GM12878 (cell line): ENCODE measurements around the gene UNC13A. TPM values are rescaled to one million over a fixed set of nuclear protein-coding genes. Genes with fewer than 3 reads are reported as not detected.
A peak's percentile ranks its signal among the peaks of the same experiment; 100 is the strongest.

ENCODE experiments used
- CREM ChIP-seq: IDR thresholded peaks from 2 replicates; pipeline ENCODE4 v1.6.1; 2014; ENCODE audit warnings: antibody characterized with exemption, low read depth
- EGR1 ChIP-seq, 2 experiments: IDR thresholded peaks; 1 replicate in 1 of 2; 2 replicates in 1 of 2; pipeline ENCODE4 v1.6.1; 2011 to 2012; ENCODE audit warnings: low read depth in 2 of 2, low read length in 2 of 2, borderline replicate concordance in 1 of 2, mild to moderate bottlenecking in 1 of 2, moderate library complexity in 1 of 2
- JUND ChIP-seq: IDR thresholded peaks from 2 replicates; pipeline ENCODE4 v1.6.1; 2012; ENCODE audit warnings: low read depth, mild to moderate bottlenecking, low read length, improper control_type of control experiment, moderate library complexity
- MEF2A ChIP-seq: IDR thresholded peaks from 2 replicates; pipeline ENCODE4 v1.6.1; 2011; ENCODE audit warnings: low read depth, mild to moderate bottlenecking, low read length, moderate library complexity; ENCODE audit not compliant: insufficient read depth
- MEF2B ChIP-seq: fragments of 450-650 bp; IDR thresholded peaks from 2 replicates; pipeline ENCODE4 v1.6.1; 2018; ENCODE audit warnings: mild to moderate bottlenecking, moderate library complexity; ENCODE audit not compliant: partially characterized antibody, poor library complexity, severe bottlenecking
- NFYA ChIP-seq: IDR thresholded peaks from 2 replicates; pipeline ENCODE4 v1.6.1; 2011; ENCODE audit warnings: low read depth, mild to moderate bottlenecking, low read length, improper control_type of control experiment, borderline replicate concordance
- NR2C2 ChIP-seq: IDR thresholded peaks from 2 replicates; pipeline ENCODE4 v1.6.1; 2011; ENCODE audit warnings: borderline replicate concordance, low read depth; ENCODE audit not compliant: control insufficient read depth, insufficient read length
- SPI1 ChIP-seq: IDR thresholded peaks from 2 replicates; pipeline ENCODE4 v1.6.1; 2011; ENCODE audit warnings: low read depth, mild to moderate bottlenecking, low read length, moderate library complexity, borderline replicate concordance; ENCODE audit not compliant: insufficient read depth
- TCF3 ChIP-seq: IDR thresholded peaks from 2 replicates; pipeline ENCODE4 v1.6.1; 2012; ENCODE audit warnings: low read depth, mild to moderate bottlenecking, low read length, borderline replicate concordance; ENCODE audit not compliant: insufficient read depth
- YBX1 ChIP-seq: fragments of 450-650 bp; IDR thresholded peaks from 2 replicates; pipeline ENCODE4 v1.6.1; 2016; ENCODE audit warnings: antibody characterized with exemption
- polyA plus RNA-seq, 11 experiments: library from polyadenylated mRNA; depleted of rRNA in 4 of 11; unstranded in 6 of 11; stranded (reverse) in 5 of 11; fragments of >200 nt; fragmentation: Nextera tagmentation in 4 of 11; fragmentation: Illumina TruSeq in 1 of 11; extraction: Ambion mirVana in 4 of 11; extraction: Trizol in 1 of 11; gene quantifications; 1 replicate in 1 of 11; 2 replicates in 10 of 11; pipeline versions ENCODE4 v1.2.1 to v1.2.3, GENCODE V29; 2011 to 2016; ENCODE audit warnings: inconsistent platforms in 2 of 11, missing spikeins in 2 of 11, low read depth in 1 of 11
- total RNA-seq, 4 experiments: library from RNA; depleted of rRNA in 3 of 4; stranded (reverse); fragments of >200 nt in 3 of 4; fragmentation: Illumina TruSeq in 1 of 4; extraction: Trizol in 1 of 4; gene quantifications; 2 replicates each; pipeline versions ENCODE4 v1.2.1 to v1.2.3, GENCODE V29; 2013 to 2021
- TF ChIP-seq, protein P1 (sequence below): IDR thresholded peaks from 2 replicates; pipeline ENCODE4 v1.6.1; 2011; ENCODE audit warnings: low read depth, low read length, improper control_type of control experiment, borderline replicate concordance
- TF ChIP-seq, protein P2 (sequence below): fragments of 450-650 bp; IDR thresholded peaks from 2 replicates; pipeline ENCODE4 v1.6.1; 2018; ENCODE audit warnings: mild to moderate bottlenecking, low read depth, moderate library complexity; ENCODE audit not compliant: partially characterized antibody
- TF ChIP-seq, protein P3 (sequence below): fragments of 450-650 bp; IDR thresholded peaks from 2 replicates; pipeline ENCODE4 v1.6.1; 2016; ENCODE audit warnings: mild to moderate bottlenecking, moderate library complexity, borderline replicate concordance
- TF ChIP-seq, protein P4 (sequence below): fragments of 150-350 bp; IDR thresholded peaks from 2 replicates; pipeline ENCODE4 v1.6.1; 2014; ENCODE audit warnings: mild to moderate bottlenecking, low read depth, low read length
- TF ChIP-seq, protein P5 (sequence below): IDR thresholded peaks from 2 replicates; pipeline ENCODE4 v1.6.1; 2011; ENCODE audit warnings: low read depth, mild to moderate bottlenecking, low read length, moderate library complexity, borderline replicate concordance; ENCODE audit errors: extremely low read depth
- TF ChIP-seq, protein P6 (sequence below): fragments of 450-650 bp; IDR thresholded peaks from 2 replicates; pipeline ENCODE4 v1.6.1; 2016; ENCODE audit warnings: mild to moderate bottlenecking

UNC13A gene
- total and polyA plus RNA-seq, 10 of the 15 experiments (the other 5 are each of a cell fraction or from before 2014, with no cell fraction given): under 0.01 to 0.23 (median 0.13) TPM; not detected in 1

DNA sequence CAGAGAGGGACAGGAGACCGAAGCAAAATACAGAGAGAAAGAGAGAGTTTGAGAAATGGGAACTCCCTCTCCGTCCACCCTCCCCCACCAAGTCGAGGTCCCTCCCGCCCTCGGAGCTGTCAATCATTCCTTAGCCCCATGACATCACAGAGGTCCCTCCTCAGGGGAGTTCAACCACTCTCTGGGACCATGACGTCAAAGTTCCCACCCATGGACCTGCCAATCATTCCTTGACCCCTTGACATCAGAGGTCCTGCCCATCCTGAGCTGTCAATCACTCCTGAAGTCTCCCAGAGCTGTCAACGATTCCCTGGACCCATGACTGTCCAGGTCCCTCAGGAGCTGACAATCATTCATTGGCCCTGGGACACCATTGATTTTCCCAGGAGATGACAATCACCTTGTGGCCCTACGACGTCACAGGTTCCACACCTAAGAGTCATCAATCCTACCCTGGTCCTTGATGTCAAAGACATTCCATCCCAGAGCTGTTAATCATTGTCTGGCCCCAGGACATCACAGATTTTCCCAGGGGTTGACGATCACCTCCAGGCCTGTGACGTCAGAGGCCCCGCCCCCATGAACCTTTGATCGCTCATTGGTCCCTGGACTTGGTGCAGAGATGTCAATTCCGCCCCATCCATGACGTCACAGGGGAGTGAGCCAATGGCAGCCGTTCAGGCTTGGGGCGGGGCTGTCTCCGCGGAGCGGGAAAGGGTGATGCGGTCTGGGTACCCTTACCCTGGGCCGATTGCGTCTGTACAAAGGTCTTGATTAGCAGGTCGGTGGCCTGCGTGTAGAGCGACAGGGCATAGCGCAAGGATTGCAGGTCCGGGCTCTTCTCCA is 71.0 kb downstream of the UNC13A start (continued):
- TF ChIP-seq, protein P1, sequence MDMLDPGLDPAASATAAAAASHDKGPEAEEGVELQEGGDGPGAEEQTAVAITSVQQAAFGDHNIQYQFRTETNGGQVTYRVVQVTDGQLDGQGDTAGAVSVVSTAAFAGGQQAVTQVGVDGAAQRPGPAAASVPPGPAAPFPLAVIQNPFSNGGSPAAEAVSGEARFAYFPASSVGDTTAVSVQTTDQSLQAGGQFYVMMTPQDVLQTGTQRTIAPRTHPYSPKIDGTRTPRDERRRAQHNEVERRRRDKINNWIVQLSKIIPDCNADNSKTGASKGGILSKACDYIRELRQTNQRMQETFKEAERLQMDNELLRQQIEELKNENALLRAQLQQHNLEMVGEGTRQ: no peak
- no peak for TF ChIP-seq TCF3
- TF ChIP-seq, protein P2, sequence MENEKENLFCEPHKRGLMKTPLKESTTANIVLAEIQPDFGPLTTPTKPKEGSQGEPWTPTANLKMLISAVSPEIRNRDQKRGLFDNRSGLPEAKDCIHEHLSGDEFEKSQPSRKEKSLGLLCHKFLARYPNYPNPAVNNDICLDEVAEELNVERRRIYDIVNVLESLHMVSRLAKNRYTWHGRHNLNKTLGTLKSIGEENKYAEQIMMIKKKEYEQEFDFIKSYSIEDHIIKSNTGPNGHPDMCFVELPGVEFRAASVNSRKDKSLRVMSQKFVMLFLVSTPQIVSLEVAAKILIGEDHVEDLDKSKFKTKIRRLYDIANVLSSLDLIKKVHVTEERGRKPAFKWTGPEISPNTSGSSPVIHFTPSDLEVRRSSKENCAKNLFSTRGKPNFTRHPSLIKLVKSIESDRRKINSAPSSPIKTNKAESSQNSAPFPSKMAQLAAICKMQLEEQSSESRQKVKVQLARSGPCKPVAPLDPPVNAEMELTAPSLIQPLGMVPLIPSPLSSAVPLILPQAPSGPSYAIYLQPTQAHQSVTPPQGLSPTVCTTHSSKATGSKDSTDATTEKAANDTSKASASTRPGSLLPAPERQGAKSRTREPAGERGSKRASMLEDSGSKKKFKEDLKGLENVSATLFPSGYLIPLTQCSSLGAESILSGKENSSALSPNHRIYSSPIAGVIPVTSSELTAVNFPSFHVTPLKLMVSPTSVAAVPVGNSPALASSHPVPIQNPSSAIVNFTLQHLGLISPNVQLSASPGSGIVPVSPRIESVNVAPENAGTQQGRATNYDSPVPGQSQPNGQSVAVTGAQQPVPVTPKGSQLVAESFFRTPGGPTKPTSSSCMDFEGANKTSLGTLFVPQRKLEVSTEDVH: no peak
- no peak for TF ChIP-seq NFYA
- TF ChIP-seq, protein P3, sequence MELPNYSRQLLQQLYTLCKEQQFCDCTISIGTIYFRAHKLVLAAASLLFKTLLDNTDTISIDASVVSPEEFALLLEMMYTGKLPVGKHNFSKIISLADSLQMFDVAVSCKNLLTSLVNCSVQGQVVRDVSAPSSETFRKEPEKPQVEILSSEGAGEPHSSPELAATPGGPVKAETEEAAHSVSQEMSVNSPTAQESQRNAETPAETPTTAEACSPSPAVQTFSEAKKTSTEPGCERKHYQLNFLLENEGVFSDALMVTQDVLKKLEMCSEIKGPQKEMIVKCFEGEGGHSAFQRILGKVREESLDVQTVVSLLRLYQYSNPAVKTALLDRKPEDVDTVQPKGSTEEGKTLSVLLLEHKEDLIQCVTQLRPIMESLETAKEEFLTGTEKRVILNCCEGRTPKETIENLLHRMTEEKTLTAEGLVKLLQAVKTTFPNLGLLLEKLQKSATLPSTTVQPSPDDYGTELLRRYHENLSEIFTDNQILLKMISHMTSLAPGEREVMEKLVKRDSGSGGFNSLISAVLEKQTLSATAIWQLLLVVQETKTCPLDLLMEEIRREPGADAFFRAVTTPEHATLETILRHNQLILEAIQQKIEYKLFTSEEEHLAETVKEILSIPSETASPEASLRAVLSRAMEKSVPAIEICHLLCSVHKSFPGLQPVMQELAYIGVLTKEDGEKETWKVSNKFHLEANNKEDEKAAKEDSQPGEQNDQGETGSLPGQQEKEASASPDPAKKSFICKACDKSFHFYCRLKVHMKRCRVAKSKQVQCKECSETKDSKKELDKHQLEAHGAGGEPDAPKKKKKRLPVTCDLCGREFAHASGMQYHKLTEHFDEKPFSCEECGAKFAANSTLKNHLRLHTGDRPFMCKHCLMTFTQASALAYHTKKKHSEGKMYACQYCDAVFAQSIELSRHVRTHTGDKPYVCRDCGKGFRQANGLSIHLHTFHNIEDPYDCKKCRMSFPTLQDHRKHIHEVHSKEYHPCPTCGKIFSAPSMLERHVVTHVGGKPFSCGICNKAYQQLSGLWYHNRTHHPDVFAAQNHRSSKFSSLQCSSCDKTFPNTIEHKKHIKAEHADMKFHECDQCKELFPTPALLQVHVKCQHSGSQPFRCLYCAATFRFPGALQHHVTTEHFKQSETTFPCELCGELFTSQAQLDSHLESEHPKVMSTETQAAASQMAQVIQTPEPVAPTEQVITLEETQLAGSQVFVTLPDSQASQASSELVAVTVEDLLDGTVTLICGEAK: no peak
- TF ChIP-seq EGR1 (IDR thresholded peaks at IDR 0.05; ENCODE audit: borderline replicate concordance in 1 of 2, low read depth in 2 of 2, low read length in 2 of 2): no peak
- no peak for TF ChIP-seq JUND
- TF ChIP-seq, protein P4, sequence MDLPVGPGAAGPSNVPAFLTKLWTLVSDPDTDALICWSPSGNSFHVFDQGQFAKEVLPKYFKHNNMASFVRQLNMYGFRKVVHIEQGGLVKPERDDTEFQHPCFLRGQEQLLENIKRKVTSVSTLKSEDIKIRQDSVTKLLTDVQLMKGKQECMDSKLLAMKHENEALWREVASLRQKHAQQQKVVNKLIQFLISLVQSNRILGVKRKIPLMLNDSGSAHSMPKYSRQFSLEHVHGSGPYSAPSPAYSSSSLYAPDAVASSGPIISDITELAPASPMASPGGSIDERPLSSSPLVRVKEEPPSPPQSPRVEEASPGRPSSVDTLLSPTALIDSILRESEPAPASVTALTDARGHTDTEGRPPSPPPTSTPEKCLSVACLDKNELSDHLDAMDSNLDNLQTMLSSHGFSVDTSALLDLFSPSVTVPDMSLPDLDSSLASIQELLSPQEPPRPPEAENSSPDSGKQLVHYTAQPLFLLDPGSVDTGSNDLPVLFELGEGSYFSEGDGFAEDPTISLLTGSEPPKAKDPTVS: no peak
- TF ChIP-seq MEF2B: peak; percentile 8
- no peak for TF ChIP-seq MEF2A
- TF ChIP-seq SPI1: no peak
- TF ChIP-seq, protein P5, sequence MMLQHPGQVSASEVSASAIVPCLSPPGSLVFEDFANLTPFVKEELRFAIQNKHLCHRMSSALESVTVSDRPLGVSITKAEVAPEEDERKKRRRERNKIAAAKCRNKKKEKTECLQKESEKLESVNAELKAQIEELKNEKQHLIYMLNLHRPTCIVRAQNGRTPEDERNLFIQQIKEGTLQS: no peak
- no peak for TF ChIP-seq NR2C2
- TF ChIP-seq CREM: peak; percentile 63
- TF ChIP-seq, protein P6, sequence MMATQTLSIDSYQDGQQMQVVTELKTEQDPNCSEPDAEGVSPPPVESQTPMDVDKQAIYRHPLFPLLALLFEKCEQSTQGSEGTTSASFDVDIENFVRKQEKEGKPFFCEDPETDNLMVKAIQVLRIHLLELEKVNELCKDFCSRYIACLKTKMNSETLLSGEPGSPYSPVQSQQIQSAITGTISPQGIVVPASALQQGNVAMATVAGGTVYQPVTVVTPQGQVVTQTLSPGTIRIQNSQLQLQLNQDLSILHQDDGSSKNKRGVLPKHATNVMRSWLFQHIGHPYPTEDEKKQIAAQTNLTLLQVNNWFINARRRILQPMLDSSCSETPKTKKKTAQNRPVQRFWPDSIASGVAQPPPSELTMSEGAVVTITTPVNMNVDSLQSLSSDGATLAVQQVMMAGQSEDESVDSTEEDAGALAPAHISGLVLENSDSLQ: peak; percentile 96
- TF ChIP-seq YBX1: no peak
